ENCODE results near the gene ANXA9.

The ANXA9 gene

DNA sequence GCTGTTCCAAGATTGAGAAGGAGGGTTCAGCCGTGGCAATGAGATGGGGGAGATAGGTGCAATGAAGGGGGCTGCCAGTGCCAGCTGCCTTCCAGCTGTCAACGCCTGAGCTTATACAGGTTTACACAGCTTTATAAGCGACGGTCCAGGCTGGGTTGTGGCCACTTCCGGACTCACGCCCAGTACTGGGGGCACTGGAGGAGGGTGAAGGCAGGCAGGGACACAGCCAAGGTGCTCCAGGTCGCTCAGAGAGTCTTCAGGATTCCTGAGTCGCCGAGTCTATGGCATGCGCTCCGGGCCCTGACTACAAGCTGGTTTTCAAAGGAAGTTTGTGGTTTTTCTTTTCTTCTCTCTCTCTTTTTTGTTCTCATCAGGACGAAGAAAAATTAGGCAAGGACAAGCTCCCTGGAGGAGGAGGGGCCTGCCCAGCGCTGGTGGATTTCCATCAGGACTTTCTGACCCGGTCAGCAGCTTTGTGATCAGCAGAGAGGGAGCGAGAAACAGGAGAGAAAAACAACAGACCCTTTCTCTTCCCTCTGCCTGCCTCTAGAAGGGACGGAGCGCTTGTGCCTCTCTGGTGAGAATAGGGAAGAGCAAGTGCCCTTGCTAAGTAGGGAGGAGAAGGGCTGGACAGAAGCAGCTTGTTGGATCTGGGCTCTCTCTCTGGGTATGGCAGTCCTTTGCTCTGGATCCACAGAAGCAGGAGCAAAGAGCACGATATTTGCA, 24.4 kb downstream of the ANXA9 start, which contains the start of gene MINDY1:
Gene MINDY1 (minus strand): TSS at position 576 of the 726 bp plus-strand sequence. CDS start 4,285 bp downstream, outside the sequence.
- peak; percentile 64 to 70 for DNase-seq

DNA sequence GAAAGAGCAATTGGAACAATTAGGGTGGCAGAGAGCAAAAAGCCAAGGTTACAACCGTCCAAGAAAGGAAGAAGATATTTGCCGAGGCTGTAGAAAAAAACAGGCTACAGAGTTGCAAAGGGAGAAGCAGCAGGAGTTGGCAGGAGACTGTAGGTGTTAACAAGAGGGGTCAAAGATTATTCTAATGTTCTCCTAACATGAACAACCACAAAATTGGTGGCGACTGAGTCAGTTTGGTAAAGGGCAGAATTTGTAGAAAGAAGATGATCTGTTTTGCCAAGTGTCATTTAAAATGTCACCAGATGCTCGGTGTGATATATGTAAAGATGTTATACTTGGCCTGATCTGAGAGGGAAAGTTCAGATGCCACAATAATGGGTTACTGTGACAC, 25.8 kb downstream of the ANXA9 start:
- no peak for DNase-seq

DNA sequence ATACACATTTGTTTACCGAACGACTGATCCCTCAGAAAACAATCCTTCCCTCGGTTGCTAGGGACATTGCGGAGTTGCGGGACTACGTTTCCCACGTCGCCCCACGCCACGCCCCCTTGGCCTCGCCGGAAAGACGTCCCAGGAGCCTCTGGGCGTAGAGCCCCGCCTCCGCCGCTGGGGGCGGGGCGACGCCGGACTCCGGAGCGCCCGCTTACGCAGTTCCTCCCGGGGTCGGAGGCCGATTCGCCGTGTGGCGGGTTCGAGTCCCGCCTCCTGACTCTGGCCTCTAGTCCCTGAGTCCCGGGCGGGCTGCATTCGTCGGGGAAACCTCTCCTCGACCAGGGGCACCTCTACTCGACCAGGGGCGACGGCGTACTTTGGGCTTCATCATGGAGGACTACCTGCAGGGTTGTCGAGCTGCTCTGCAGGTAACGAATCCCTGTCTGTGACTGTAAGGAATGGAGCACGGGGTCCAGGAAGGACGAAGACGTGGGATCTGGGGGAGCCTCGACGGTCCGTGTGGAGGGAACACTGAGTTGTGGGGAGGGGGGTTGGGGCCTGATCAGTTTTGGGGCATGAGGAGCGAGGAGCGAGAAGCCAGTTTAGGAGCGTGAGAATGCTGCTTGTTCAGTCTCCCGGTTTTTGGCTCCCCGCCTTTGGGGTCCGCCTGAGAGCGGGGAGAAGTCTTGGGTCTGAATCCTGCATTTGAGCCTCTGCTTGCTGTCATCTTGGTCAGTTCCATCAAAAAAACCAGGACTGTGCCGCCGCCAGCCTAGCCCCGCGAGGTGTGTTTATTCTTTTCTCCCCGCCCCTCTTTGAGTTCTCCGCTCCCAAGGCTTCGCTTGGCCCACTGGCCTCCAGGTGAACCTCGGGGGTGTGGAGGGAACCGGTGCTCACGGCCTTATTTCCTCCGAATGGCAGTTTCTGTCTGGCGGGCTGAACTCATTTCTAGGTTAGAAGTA, 26.4 kb downstream of the ANXA9 start, which contains the start of gene PRUNE1:
Gene PRUNE1 (plus strand): TSS at position 206 of the 962 bp plus-strand sequence. CDS start 184 bp downstream, at position 390.
- DNase-seq, result peak; percentile 95 to 98

DNA sequence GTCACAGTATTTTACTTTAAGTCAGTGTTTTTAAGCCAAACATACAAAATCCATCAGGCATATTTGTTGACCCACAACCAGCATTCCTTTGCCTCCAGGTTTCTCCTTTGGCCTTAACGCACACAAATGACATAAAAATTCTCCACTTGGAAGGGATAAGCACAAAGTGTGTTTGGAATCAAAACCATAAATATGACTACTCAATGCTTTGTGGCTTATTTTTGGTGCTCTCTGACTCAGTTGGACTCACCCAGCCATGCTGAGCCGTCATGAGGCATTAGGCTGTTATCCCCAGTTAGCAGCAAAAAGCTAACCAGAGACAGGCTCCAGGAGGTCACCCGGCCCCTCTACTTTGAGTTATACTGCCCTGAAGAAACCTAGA, 27.1 kb downstream of the ANXA9 start:
- no peak for DNase-seq

DNA sequence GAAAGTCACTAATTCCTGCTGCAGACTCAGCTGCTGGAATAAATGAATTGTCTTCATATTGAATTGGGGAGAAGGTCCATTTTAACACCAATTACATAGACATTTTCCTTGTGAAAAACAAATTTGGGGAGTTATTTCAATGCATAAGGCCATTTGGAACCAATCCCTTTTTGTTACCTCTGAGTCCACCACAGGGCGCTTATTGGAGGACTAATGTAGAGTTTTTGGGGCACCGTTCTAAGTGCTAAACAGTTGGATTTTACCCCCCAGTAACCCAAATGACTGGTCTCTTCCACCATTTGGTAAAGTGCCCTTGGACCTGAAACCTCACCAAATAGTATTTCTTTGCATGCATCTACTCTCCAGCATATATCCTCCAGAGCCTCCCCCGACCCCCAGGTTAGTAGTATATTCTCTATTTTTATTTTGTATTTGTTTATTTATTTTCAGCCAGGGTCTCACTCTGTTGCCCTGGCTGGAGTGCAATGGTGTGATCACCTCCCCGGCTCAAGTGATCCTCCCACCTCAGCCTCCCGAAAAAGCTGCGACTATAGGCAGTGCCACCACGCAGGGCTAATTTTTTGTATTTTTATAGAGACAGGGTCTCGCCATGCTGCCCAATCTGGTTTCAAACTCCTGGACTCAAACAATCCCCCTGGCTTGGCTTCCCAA, 27.7 kb downstream of the ANXA9 start:
- no peak for DNase-seq

DNA sequence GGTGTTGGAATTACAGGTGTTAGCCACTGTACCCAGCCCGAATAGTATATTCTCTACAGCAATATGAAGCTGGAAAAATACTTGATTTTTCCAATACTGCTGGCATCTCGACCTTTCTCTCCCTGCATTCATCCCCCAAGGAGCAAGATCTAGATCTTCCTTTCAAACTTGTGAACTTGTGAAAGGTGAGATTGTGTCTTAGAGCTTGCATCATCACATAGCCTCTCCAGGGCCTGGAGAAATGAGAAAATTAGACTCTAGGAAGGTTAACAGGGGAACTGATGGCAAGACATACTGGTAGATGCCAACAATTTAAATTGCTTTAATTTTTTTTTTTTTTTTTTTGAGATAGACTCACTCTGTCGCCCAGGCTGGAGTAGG, 28.2 kb downstream of the ANXA9 start:
- DNase-seq, result no peak

DNA sequence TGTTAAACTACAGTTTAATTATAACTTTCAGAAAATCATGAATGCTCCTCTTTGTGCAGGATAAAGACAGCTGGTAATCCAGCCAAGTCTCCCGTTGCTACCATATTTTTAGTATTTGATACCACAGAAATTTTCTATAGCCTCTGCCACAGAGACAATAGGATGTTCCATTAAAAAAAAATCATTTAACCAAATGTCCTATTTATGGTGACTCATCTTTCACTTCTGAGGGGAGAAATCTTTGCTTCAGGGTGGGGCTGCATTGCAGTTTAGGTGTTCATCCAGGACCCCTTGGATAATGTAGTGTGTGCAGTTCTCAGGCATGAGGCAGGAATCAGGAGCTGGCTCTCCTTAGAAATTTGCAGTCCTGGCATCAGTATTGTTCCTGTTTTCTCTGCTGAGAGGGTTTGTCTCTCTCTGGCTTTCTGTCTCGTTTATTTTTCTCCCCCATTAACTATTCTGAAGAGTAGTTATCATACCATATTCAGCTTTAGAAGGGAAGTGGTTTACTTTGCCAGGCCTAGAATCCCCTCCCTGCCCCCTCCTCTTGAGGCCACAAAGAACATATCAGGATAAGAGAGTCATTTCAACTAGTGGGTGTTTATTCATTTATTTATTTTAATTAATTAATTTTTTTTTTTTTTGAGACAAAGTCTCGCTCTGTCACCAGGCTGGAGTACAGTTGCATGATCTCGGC, 29.2 kb downstream of the ANXA9 start:
- DNase-seq, result no peak

DNA sequence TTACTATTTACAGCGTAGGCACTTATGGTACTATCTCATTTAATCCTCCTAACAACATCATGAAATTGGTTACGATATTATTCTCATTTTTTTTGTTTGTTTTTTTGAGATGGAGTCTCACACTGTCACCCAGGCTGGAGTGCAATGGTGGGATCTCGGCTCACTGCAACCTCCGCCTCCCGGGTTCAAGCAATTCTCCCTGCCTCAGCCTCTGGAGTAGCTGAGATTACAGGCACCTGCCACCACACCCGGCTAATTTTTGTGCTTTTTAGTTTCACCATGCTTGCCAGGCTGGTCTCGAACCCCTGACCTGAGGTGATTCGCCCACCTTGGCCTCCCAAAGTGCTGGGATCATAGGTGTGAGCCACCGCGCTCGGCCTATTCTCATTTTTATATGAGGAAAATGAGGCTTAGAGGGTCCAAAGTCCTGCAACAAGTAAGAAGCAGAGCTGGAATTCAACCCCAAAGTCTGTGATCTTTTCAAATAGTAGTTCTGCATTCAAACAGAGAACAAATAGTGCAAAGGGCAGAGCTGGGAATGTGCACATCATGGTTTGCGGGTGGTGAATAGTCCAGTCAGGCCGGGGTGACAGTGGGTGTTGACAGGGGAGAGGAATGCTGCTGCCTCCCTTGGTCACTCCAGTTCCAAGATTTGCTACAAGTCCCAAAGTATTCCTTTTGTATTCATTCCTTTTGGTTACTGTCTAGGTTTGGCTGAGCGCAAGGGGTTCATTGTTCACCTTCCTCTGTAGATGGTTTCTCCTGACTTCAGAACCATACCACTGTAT, 30.8 kb downstream of the ANXA9 start:
- DNase-seq, result no peak

DNA sequence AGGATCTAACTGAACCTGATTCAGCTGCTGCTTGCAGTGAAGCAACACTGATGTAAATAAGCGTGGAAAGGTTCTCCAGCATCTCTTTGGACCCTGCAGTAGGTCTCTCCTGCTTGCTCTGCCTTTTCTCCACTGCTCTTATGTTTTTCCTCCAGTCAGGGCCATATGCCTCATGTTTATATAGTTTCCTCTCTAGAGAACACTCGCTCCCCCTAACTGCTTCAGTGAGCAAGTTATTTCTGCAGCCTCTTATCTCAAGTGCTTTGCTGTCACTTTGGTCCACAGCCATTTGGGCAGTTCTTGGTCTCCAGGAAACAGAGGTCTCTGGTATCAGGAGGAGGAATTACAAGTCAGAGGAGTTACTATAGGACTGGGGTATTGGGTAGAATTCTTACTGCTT, 31.4 kb downstream of the ANXA9 start:
- DNase-seq, result no peak

DNA sequence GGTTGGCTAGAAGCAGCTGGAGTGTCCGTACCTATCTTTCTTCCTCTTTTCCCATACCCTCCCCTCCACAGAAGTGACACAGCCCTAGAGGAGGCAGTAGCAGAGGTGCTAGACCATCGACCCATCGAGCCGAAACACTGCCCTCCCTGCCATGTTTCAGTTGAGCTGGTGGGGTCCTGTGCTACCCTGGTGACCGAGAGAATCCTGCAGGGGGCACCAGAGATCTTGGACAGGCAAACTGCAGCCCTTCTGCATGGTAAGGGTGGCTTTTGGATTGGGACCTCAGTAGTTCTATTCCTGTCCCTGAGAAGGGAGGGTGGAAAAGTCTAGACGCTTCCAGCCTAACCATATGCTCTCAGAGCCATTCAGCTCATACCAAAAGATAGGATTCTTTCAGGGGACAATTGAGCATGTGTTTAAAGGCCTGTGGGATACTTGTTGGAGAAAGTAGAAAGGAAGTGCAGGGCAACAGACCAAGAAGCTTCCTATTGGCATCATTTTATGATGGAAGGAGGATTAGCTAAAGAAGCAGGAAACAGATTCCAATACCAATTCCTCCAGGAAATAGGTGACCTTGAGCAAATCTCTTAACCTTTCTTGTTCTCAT, 42.6 kb downstream of the ANXA9 start:
- DNase-seq, result peak; percentile 64 to 90

DNA sequence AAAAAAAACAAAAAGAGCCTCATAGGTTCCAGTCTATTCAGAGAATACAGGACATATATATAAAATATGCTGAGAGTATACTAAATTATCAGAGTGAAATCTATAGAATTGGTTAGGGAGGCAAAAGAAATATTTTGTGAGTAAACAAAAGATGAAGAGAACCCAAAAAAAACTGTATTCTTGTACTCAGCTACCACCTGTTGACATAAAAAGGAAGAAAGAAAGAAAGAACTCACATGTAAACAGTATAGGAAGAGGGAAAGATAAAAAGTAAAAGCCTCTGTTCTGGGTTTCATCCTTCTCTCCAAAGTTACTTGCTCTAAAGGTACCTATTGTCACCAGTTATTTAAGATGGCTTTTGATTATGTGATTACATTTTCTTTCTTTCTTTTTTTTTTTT, 44.4 kb downstream of the ANXA9 start:
- no peak for DNase-seq

DNA sequence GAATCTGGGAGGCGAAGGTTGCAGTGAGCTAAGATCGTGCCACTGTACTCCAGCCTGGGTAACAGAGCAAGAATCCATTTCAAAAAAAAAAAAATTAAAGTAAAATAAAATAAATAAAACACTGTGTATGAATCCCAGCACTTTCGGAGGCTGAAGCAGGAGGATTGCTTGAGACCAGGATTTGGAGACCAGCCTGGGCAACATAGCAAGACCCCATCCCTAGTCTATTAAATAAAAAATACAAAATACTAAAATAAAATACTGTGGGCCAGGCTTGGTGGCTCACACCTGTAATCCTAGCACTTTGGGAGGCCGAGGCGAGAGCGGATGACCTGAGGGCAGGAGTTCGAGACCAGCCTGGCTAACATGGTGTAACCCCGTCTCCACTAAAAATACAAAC, 50.1 kb downstream of the ANXA9 start:
- no peak for DNase-seq

DNA sequence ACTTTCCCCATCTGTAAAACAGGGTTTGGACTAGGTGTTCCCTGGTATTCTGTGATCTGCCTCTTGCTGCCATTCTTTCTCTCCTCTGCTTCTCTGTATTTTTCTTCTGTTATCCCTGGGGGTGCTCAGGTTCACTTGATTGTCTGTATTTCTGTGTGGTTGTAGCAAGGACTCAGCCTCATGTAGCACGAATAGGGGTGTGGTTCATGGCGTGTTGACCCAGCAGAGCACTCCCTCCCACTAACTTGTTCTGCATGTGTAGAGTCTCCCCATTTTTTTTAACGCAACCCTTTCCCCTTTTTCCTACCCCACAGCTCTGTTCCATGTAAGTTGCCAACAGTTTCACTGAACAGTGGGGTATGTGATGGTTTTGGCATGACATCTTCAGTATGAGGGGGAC, 53.1 kb downstream of the ANXA9 start:
- DNase-seq, result no peak

DNA sequence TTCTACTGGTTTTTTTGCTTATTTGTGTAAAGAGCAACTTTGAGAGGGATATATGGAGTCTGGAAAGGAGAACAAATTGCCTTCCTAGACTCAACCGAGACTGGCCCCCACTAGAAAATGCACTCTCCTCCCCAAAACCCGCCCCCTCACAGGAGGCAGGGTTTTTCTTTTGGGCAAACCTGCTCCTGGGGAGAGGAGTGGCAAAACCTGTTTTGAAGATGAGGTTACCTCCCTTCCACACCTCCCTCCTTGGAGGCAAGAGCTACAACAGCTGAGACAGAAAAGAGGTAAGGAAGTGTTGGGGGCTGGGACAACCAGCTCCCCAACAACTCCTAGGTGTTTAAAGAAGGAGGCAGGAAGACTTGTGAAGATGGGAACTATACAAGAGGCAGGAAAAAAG, 54.3 kb downstream of the ANXA9 start, which contains the start of gene BNIPL:
Gene BNIPL (plus strand): TSS at position 231 of the 400 bp plus-strand sequence. CDS start 140 bp downstream, at position 371.
- no peak for DNase-seq

DNA sequence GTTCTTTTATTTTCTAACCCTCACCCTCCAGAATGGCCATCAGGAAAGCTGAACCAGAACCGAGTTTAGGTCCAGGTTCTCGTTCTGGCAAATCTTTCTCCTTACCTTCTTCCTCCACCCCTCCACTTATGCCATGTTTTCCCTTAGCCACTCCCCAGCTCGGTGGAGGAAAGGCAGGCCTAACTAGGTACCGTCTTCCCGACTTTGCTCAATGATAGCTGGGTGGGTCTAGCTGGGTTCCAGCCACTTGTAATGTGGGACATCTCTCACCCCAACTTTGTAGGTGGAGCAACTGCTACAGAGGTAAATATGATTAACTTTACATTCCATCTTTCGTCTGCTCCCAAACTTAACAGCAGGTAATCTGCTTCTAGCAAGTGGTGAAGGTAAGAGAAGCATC, 54.9 kb downstream of the ANXA9 start:
- DNase-seq, result no peak

DNA sequence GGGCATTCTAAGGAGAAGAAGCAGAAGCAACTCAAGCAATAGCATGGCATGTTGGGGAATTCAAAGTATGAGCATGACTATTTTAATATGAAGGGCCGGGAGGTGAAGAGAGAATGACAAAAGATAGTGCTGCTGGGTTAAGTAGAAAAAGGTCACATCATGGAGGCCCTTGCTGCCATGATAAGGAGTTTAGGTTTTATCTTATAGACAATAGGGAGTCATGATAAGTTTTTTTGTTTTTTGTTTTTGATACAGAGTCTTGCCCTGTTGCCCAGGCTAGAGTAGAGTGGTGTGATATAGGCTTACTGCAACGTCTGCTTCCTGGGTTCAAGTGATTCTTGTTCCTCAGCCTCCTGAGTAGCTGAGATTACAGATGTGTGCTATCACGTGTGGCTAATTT, 57.4 kb downstream of the ANXA9 start:
- DNase-seq, result no peak

DNA sequence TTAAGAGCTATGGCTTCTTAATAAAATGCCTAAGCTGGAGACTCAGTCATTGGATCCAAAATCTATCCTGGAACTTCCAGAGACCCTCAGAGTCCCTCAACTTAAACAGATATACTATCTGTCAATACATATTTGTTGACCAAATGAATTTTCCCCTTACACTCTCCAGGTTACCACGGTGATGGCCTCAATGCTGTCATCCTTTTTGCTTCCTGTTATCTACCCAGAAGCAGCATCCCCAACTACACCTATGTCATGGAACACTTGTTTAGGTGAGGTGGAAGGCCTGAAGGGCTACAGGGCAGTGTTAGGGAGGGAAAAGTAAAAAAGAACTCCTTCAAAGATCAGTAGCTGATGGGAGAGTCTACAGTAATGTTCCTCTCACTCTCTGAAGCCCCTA, 61.1 kb downstream of the ANXA9 start:
- DNase-seq, result no peak

Measured in inflammatory macrophage treated with lipopolysaccharide for 1 hour (primary cell).